GM12878 (cell line): ENCODE results near the gene SMAP1. TPM values are rescaled to one million over a fixed set of nuclear protein-coding genes. Genes with fewer than 3 reads are reported as not detected.

ENCODE experiments used
- BMI1 ChIP-seq: fragments of 450-650 bp; IDR thresholded peaks from 2 replicates; pipeline ENCODE4 v1.6.1; 2016; ENCODE audit warnings: mild to moderate bottlenecking, moderate library complexity, borderline replicate concordance
- CREM ChIP-seq: IDR thresholded peaks from 2 replicates; pipeline ENCODE4 v1.6.1; 2014; ENCODE audit warnings: antibody characterized with exemption, low read depth
- GATAD2B ChIP-seq: fragments of 450-650 bp; conservative IDR thresholded peaks from 2 replicates; pipeline ENCODE4 v1.6.1; 2017; ENCODE audit warnings: low read depth, mild to moderate bottlenecking, moderate library complexity
- IKZF2 ChIP-seq, 2 experiments: fragments of 450-650 bp; IDR thresholded peaks; 2 replicates each; pipeline ENCODE4 v1.6.1; 2017; ENCODE audit warnings: mild to moderate bottlenecking in 2 of 2, moderate library complexity in 2 of 2
- KLF5 ChIP-seq: fragments of 450-650 bp; IDR thresholded peaks from 2 replicates; pipeline ENCODE4 v1.6.1; 2014; ENCODE audit warnings: mild to moderate bottlenecking; ENCODE audit not compliant: partially characterized antibody
- MEF2B ChIP-seq: fragments of 450-650 bp; IDR thresholded peaks from 2 replicates; pipeline ENCODE4 v1.6.1; 2018; ENCODE audit warnings: mild to moderate bottlenecking, moderate library complexity; ENCODE audit not compliant: partially characterized antibody, poor library complexity, severe bottlenecking
- NFIC ChIP-seq: IDR thresholded peaks from 2 replicates; pipeline ENCODE4 v1.6.1; 2012; ENCODE audit warnings: low read depth, mild to moderate bottlenecking, inconsistent platforms, low read length, moderate library complexity
- NR2F1 ChIP-seq: fragments of 450-650 bp; conservative IDR thresholded peaks from 2 replicates; pipeline ENCODE4 v1.6.1; 2017; ENCODE audit warnings: mild to moderate bottlenecking
- PML ChIP-seq: IDR thresholded peaks from 2 replicates; pipeline ENCODE4 v1.6.1; 2012; ENCODE audit warnings: low read length, inconsistent platforms
- POLR2AphosphoS5 ChIP-seq: IDR thresholded peaks from 2 replicates; pipeline ENCODE4 v1.6.1; 2011; ENCODE audit warnings: mild to moderate bottlenecking, low read length, inconsistent platforms
- RB1 ChIP-seq: fragments of 450-650 bp; formaldehyde crosslinking; IDR thresholded peaks from 2 replicates; pipeline ENCODE4 v1.6.1; 2017; ENCODE audit warnings: mild to moderate bottlenecking, borderline replicate concordance
- SMAD5 ChIP-seq: IDR thresholded peaks from 2 replicates; pipeline ENCODE4 v1.6.1; 2016; ENCODE audit warnings: antibody characterized with exemption, low read depth
- SMARCA5 ChIP-seq: fragments of 450-650 bp; IDR thresholded peaks from 2 replicates; pipeline ENCODE4 v1.6.1; 2017; ENCODE audit warnings: mild to moderate bottlenecking
- SMC3 ChIP-seq: IDR thresholded peaks from 2 replicates; pipeline ENCODE4 v1.6.1; 2011; ENCODE audit warnings: low read length, improper control_type of control experiment, borderline replicate concordance
- SPI1 ChIP-seq: IDR thresholded peaks from 2 replicates; pipeline ENCODE4 v1.6.1; 2011; ENCODE audit warnings: low read depth, mild to moderate bottlenecking, low read length, moderate library complexity, borderline replicate concordance; ENCODE audit not compliant: insufficient read depth
- TARDBP ChIP-seq: IDR thresholded peaks from 2 replicates; pipeline ENCODE4 v1.6.1; 2016; ENCODE audit warnings: borderline replicate concordance
- polyA plus RNA-seq, 11 experiments: library from polyadenylated mRNA; depleted of rRNA in 4 of 11; unstranded in 6 of 11; stranded (reverse) in 5 of 11; fragments of >200 nt; fragmentation: Nextera tagmentation in 4 of 11; fragmentation: Illumina TruSeq in 1 of 11; extraction: Ambion mirVana in 4 of 11; extraction: Trizol in 1 of 11; gene quantifications; 1 replicate in 1 of 11; 2 replicates in 10 of 11; pipeline versions ENCODE4 v1.2.1 to v1.2.3, GENCODE V29; 2011 to 2016; ENCODE audit warnings: inconsistent platforms in 2 of 11, missing spikeins in 2 of 11, low read depth in 1 of 11
- total RNA-seq, 4 experiments: library from RNA; depleted of rRNA in 3 of 4; stranded (reverse); fragments of >200 nt in 3 of 4; fragmentation: Illumina TruSeq in 1 of 4; extraction: Trizol in 1 of 4; gene quantifications; 2 replicates each; pipeline versions ENCODE4 v1.2.1 to v1.2.3, GENCODE V29; 2013 to 2021
- TF ChIP-seq, protein P1 (sequence below): fragments of 150-350 bp; IDR thresholded peaks from 2 replicates; pipeline ENCODE4 v1.6.1; 2014; ENCODE audit warnings: mild to moderate bottlenecking, low read depth, low read length
- TF ChIP-seq, protein P2 (sequence below): IDR thresholded peaks from 2 replicates; pipeline ENCODE4 v1.6.1; 2012; ENCODE audit warnings: low read length, inconsistent platforms
- TF ChIP-seq, protein P3 (sequence below): fragments of 450-650 bp; IDR thresholded peaks from 2 replicates; pipeline ENCODE4 v1.6.1; 2014; ENCODE audit warnings: mild to moderate bottlenecking
- TF ChIP-seq, protein P4 (sequence below): fragments of 450-650 bp; IDR thresholded peaks from 2 replicates; pipeline ENCODE4 v1.6.1; 2017; ENCODE audit warnings: antibody characterized with exemption, mild to moderate bottlenecking, moderate library complexity
- TF ChIP-seq, protein P5 (sequence below): fragments of 450-650 bp; IDR thresholded peaks from 2 replicates; pipeline ENCODE4 v1.6.1; 2016; ENCODE audit warnings: mild to moderate bottlenecking
- TF ChIP-seq, protein P6 (sequence below): IDR thresholded peaks from 2 replicates; pipeline ENCODE4 v1.6.1; 2012; ENCODE audit warnings: low read depth, low read length, improper control_type of control experiment

Gene SMAP1
- total and polyA plus RNA-seq, 10 of the 15 experiments (the other 5 are each of a cell fraction or from before 2014, with no cell fraction given): 13.7 to 33.9 (median 25.3) TPM

DNA sequence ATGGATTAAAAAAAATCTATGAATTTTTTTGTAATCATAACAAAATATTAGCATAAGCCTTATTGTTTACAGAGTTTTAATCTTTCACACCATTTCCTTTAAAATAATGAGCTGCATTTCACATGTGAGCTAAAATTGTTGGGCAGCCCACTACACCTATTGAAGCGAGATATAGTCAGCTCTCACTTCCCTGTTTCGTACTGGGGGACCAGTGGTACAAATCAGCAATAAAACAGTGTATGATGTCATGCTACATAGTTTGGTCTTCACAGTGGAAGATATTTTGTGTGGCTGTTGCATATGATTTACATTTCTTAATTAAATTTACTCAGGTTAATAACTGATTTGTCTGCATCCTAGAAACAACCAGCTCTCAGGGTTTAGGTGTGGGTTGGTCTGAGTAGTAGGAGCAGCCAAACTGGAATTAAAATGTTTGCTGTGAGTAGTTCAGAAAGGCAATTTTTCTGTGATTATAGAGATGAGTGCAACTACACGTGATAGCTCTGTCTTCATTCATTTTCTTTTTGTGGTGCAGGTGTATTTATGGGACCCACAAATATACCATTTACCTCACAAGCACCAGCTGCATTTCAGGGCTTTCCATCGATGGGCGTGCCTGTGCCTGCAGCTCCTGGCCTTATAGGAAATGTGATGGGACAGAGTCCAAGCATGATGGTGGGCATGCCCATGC, 189.8 kb downstream of the SMAP1 start (continued):
- TF ChIP-seq NR2F1 (0 out of 2 replicates have a peak, but pooled peaks have one; percentile 31), IKZF2 (IDR thresholded peaks at IDR 0.05) (peak; percentile 50 to 54; a peak in 2 of 4 replicates), CREM (peak; percentile 70; the same call in 1 of the 2 replicates), PML (no peak), NFIC (peak; percentile 37; the same call in 1 of the 2 replicates), MEF2B (peak; percentile 56), POLR2AphosphoS5 (no peak), SMAD5 (no peak), TARDBP (no peak), SMC3 (no peak), SMARCA5 (0 out of 2 replicates have a peak, but pooled peaks have one; percentile 25), BMI1 (no peak), KLF5 (no peak), RB1 (no peak), SPI1 (peak; percentile 98), GATAD2B (0 out of 2 replicates have a peak, but pooled peaks have one; percentile 17)
- TF ChIP-seq, protein P1, sequence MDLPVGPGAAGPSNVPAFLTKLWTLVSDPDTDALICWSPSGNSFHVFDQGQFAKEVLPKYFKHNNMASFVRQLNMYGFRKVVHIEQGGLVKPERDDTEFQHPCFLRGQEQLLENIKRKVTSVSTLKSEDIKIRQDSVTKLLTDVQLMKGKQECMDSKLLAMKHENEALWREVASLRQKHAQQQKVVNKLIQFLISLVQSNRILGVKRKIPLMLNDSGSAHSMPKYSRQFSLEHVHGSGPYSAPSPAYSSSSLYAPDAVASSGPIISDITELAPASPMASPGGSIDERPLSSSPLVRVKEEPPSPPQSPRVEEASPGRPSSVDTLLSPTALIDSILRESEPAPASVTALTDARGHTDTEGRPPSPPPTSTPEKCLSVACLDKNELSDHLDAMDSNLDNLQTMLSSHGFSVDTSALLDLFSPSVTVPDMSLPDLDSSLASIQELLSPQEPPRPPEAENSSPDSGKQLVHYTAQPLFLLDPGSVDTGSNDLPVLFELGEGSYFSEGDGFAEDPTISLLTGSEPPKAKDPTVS: no peak
- TF ChIP-seq, protein P2, sequence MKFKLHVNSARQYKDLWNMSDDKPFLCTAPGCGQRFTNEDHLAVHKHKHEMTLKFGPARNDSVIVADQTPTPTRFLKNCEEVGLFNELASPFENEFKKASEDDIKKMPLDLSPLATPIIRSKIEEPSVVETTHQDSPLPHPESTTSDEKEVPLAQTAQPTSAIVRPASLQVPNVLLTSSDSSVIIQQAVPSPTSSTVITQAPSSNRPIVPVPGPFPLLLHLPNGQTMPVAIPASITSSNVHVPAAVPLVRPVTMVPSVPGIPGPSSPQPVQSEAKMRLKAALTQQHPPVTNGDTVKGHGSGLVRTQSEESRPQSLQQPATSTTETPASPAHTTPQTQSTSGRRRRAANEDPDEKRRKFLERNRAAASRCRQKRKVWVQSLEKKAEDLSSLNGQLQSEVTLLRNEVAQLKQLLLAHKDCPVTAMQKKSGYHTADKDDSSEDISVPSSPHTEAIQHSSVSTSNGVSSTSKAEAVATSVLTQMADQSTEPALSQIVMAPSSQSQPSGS: peak; percentile 89
- TF ChIP-seq, protein P3, sequence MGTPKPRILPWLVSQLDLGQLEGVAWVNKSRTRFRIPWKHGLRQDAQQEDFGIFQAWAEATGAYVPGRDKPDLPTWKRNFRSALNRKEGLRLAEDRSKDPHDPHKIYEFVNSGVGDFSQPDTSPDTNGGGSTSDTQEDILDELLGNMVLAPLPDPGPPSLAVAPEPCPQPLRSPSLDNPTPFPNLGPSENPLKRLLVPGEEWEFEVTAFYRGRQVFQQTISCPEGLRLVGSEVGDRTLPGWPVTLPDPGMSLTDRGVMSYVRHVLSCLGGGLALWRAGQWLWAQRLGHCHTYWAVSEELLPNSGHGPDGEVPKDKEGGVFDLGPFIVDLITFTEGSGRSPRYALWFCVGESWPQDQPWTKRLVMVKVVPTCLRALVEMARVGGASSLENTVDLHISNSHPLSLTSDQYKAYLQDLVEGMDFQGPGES: no peak
- TF ChIP-seq, protein P4, sequence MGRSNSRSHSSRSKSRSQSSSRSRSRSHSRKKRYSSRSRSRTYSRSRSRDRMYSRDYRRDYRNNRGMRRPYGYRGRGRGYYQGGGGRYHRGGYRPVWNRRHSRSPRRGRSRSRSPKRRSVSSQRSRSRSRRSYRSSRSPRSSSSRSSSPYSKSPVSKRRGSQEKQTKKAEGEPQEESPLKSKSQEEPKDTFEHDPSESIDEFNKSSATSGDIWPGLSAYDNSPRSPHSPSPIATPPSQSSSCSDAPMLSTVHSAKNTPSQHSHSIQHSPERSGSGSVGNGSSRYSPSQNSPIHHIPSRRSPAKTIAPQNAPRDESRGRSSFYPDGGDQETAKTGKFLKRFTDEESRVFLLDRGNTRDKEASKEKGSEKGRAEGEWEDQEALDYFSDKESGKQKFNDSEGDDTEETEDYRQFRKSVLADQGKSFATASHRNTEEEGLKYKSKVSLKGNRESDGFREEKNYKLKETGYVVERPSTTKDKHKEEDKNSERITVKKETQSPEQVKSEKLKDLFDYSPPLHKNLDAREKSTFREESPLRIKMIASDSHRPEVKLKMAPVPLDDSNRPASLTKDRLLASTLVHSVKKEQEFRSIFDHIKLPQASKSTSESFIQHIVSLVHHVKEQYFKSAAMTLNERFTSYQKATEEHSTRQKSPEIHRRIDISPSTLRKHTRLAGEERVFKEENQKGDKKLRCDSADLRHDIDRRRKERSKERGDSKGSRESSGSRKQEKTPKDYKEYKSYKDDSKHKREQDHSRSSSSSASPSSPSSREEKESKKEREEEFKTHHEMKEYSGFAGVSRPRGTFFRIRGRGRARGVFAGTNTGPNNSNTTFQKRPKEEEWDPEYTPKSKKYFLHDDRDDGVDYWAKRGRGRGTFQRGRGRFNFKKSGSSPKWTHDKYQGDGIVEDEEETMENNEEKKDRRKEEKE: no peak
- TF ChIP-seq, protein P5, sequence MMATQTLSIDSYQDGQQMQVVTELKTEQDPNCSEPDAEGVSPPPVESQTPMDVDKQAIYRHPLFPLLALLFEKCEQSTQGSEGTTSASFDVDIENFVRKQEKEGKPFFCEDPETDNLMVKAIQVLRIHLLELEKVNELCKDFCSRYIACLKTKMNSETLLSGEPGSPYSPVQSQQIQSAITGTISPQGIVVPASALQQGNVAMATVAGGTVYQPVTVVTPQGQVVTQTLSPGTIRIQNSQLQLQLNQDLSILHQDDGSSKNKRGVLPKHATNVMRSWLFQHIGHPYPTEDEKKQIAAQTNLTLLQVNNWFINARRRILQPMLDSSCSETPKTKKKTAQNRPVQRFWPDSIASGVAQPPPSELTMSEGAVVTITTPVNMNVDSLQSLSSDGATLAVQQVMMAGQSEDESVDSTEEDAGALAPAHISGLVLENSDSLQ: peak; percentile 69
- TF ChIP-seq, protein P6, sequence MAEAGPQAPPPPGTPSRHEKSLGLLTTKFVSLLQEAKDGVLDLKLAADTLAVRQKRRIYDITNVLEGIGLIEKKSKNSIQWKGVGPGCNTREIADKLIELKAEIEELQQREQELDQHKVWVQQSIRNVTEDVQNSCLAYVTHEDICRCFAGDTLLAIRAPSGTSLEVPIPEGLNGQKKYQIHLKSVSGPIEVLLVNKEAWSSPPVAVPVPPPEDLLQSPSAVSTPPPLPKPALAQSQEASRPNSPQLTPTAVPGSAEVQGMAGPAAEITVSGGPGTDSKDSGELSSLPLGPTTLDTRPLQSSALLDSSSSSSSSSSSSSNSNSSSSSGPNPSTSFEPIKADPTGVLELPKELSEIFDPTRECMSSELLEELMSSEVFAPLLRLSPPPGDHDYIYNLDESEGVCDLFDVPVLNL: no peak
